GM23338 (cell line): ENCODE results near the gene LRCH2. TPM values are rescaled to one million over a fixed set of nuclear protein-coding genes. Genes with fewer than 3 reads are reported as not detected.
"Not testable (repeated sequence)": the region's sequence is repeated elsewhere in the genome, so short reads cannot be mapped to it uniquely, and the experiment has no call there.

Experiments
- ATAC-seq: fragments of 200-7000 bp; cut with Tn5 transposase; 3 replicates; pipeline ENCODE4 v1.9.1; 2020
- DNase-seq: peaks from one replicate; pipeline ENCODE4 v3.0.0-alpha.2; 2015; ENCODE audit warnings: low spot score
- H2AFZ ChIP-seq: fragments of 200-600 bp; sonication (generic); 2 replicates; pipeline ENCODE4 v1.8.0; 2016; ENCODE audit warnings: antibody characterized with exemption, mild to moderate bottlenecking, moderate library complexity
- H3F3A ChIP-seq: fragments of 200-600 bp; sonication (generic); replicated peaks from 2 replicates; pipeline ENCODE4 v1.8.0; 2017; ENCODE audit warnings: antibody characterized with exemption, mixed run types, low read depth
- H3K27ac ChIP-seq: fragments of 200-600 bp; sonication (generic); 2 replicates; pipeline ENCODE4 v1.6.1; 2016; ENCODE audit warnings: low read depth
- H3K27me3 ChIP-seq: fragments of 200-600 bp; sonication (generic); 2 replicates; pipeline ENCODE4 v1.8.0; 2016; ENCODE audit warnings: mild to moderate bottlenecking, mixed run types, moderate library complexity; ENCODE audit not compliant: insufficient read depth
- H3K36me3 ChIP-seq: fragments of 200-600 bp; sonication (generic); 2 replicates; pipeline ENCODE4 v1.8.0; 2016; ENCODE audit warnings: mild to moderate bottlenecking; ENCODE audit not compliant: insufficient read depth
- H3K4me1 ChIP-seq: fragments of 200-600 bp; sonication (generic); 2 replicates; pipeline ENCODE4 v1.8.0; 2016; ENCODE audit warnings: mild to moderate bottlenecking, moderate library complexity; ENCODE audit not compliant: insufficient read depth
- H3K4me2 ChIP-seq: fragments of 200-600 bp; sonication (generic); 2 replicates; pipeline ENCODE4 v1.7.1; 2017; ENCODE audit warnings: mixed run types
- H3K4me3 ChIP-seq: fragments of 200-600 bp; sonication (generic); 2 replicates; pipeline ENCODE4 v1.6.1; 2016; ENCODE audit warnings: mixed run types
- H3K79me2 ChIP-seq: fragments of 200-600 bp; sonication (generic); replicated peaks from 2 replicates; pipeline ENCODE4 v1.8.0; 2017; ENCODE audit warnings: mild to moderate bottlenecking; ENCODE audit not compliant: insufficient read depth
- H3K9me2 ChIP-seq: fragments of 200-600 bp; sonication (generic); 2 replicates; pipeline ENCODE4 v1.8.0; 2017; ENCODE audit not compliant: insufficient read depth
- H4K20me1 ChIP-seq: fragments of 200-600 bp; sonication (generic); replicated peaks from 2 replicates; pipeline ENCODE4 v1.8.0; 2017; ENCODE audit warnings: mild to moderate bottlenecking; ENCODE audit not compliant: insufficient read depth
- H3K27ac Mint-ChIP-seq: 2 replicates; pipeline ENCODE4 v1.8.0; 2020; ENCODE audit warnings: inconsistent platforms, mild to moderate bottlenecking, moderate library complexity, mixed read lengths
- H3K27me3 Mint-ChIP-seq: 3 replicates; pipeline ENCODE4 v1.8.0; 2022; ENCODE audit warnings: low read depth, mild to moderate bottlenecking, moderate library complexity, mixed read lengths, inconsistent platforms; ENCODE audit not compliant: insufficient read depth, poor library complexity
- H3K36me3 Mint-ChIP-seq: 3 replicates; pipeline ENCODE4 v1.8.0; 2021; ENCODE audit warnings: low read depth, mild to moderate bottlenecking, inconsistent platforms, moderate library complexity, mixed read lengths
- H3K4me1 Mint-ChIP-seq: 3 replicates; pipeline ENCODE4 v1.8.0; 2020; ENCODE audit warnings: mild to moderate bottlenecking, inconsistent platforms, mixed read lengths
- H3K4me3 Mint-ChIP-seq: 3 replicates; pipeline ENCODE4 v1.8.0; 2021; ENCODE audit warnings: moderate library complexity, mild to moderate bottlenecking, inconsistent platforms, mixed read lengths
- H3K9me3 Mint-ChIP-seq: 3 replicates; pipeline ENCODE4 v1.8.0; 2020; ENCODE audit warnings: moderate library complexity, mild to moderate bottlenecking, inconsistent platforms, mixed read lengths
- polyA plus RNA-seq: library from polyadenylated mRNA; unstranded; fragments of >200 nt; fragmentation: Nextera tagmentation; extraction: Ambion mirVana; gene quantifications from 2 replicates; pipeline ENCODE4 v1.2.1, GENCODE V29; 2016
- total RNA-seq: library from RNA; depleted of rRNA; stranded (reverse); fragments of >200 nt; shearing (Covaris generic); gene quantifications from 2 replicates; pipeline ENCODE4 v1.2.3, GENCODE V29; 2014
- TF ChIP-seq, protein P1 (sequence below), 2 experiments: fragments of 200-600 bp in 1 of 2; sonication (generic) in 1 of 2; conservative IDR thresholded peaks; 2 replicates each; pipeline versions ENCODE4 v1.5.1 to v1.6.1; 2016 to 2017; ENCODE audit warnings: antibody characterized with exemption in 2 of 2, low read depth in 2 of 2, mild to moderate bottlenecking in 2 of 2, moderate library complexity in 1 of 2
- TF ChIP-seq, protein P2 (sequence below): fragments of 250-450 bp; sonication (Bioruptor Pico); IDR thresholded peaks from 2 replicates; pipeline ENCODE4 v1.5.0; 2020; ENCODE audit warnings: mild to moderate bottlenecking, moderate library complexity

Gene LRCH2
- total and polyA plus RNA-seq, 2 experiments from 2014 or later, result 2.5 to 8.6 TPM

DNA sequence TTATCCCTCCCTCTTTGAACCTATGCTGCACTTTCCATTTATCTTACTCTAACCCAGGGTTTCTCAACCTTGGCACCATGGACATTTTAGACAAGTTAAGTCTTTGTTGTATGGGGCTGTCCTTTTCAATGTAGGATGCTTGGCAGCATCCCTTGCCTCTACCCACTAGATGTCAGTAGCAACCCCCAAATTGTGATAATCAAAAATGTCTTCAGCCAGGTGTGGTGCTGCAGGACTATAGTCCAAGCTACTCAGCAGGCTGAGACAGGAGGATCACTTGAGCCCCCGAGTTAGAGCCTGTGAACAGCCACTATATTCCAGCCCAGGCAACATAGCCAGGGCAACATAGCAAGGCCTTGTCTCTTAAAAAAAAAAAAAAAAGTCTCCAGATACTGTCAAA, 7.0 kb downstream of the LRCH2 start:
- Histone ChIP-seq H4K20me1 (no peaks in the 10 kb centered on the region), H3F3A (no peaks in the 10 kb centered on the region)

DNA sequence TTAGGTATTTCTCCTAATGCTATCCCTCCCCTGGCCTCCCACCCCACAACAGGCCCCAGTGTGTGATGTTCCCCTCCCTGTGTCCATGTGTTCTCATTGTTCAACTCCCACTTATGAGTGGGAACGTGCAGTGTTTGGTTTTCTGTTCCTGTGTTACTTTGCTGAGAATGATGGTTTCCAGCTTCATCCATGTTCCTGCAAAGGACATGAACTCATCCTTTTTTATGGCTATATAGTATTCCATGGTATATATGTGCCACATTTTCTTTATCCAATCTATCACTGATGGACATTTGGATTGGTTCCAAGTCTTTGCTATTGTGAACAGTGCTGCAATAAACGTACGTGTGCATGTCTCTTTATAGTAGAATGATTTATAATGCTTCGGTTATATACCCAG, 16.6 kb downstream of the LRCH2 start:
- H3K4me2 ChIP-seq, H2AFZ ChIP-seq, H3K4me1 Mint-ChIP-seq, H3K27ac Mint-ChIP-seq, H3K36me3 Mint-ChIP-seq, H3K4me3 ChIP-seq, H3K27me3 ChIP-seq, H3K36me3 ChIP-seq, H3K9me3 Mint-ChIP-seq, H3K9me2 ChIP-seq, H3K27me3 Mint-ChIP-seq, DNase-seq, H4K20me1 ChIP-seq, H3K4me3 Mint-ChIP-seq, H3K79me2 ChIP-seq, H3F3A ChIP-seq, ATAC-seq, H3K4me1 ChIP-seq, H3K27ac ChIP-seq: not testable (repeated sequence)

More for the DNA sequence above, 7.0 kb downstream of the LRCH2 start:
- H3K4me2 ChIP-seq, result no peak overlapping the region
- H3K36me3 ChIP-seq, result no peaks in the 10 kb centered on the region
- H3K79me2 ChIP-seq, result peaks cover 8% of the 10 kb centered on the region; the same call in 1 of the 2 replicates
- Mint-ChIP-seq H3K27ac (no peak overlapping the region), H3K4me3 (no peak overlapping the region), H3K9me3 (no peaks in the 10 kb centered on the region), H3K36me3 (no peaks in the 10 kb centered on the region), H3K27me3 (peaks cover 4% of the 10 kb centered on the region), H3K4me1 (peaks cover 21% of the 10 kb centered on the region)
- DNase-seq (peak; percentile 63), ATAC-seq (peak; percentile 94)
- no peaks in the 10 kb centered on the region for H3K27me3 ChIP-seq
- H3K4me1 ChIP-seq, result no peaks in the 10 kb centered on the region; the same call in 1 of the 2 replicates
- TF ChIP-seq, protein P1, sequence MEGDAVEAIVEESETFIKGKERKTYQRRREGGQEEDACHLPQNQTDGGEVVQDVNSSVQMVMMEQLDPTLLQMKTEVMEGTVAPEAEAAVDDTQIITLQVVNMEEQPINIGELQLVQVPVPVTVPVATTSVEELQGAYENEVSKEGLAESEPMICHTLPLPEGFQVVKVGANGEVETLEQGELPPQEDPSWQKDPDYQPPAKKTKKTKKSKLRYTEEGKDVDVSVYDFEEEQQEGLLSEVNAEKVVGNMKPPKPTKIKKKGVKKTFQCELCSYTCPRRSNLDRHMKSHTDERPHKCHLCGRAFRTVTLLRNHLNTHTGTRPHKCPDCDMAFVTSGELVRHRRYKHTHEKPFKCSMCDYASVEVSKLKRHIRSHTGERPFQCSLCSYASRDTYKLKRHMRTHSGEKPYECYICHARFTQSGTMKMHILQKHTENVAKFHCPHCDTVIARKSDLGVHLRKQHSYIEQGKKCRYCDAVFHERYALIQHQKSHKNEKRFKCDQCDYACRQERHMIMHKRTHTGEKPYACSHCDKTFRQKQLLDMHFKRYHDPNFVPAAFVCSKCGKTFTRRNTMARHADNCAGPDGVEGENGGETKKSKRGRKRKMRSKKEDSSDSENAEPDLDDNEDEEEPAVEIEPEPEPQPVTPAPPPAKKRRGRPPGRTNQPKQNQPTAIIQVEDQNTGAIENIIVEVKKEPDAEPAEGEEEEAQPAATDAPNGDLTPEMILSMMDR (conservative IDR thresholded peaks at IDR 0.05; ENCODE audit: low read depth in 2 of 2), result peak; percentile 56 to 81
- TF ChIP-seq, protein P2, sequence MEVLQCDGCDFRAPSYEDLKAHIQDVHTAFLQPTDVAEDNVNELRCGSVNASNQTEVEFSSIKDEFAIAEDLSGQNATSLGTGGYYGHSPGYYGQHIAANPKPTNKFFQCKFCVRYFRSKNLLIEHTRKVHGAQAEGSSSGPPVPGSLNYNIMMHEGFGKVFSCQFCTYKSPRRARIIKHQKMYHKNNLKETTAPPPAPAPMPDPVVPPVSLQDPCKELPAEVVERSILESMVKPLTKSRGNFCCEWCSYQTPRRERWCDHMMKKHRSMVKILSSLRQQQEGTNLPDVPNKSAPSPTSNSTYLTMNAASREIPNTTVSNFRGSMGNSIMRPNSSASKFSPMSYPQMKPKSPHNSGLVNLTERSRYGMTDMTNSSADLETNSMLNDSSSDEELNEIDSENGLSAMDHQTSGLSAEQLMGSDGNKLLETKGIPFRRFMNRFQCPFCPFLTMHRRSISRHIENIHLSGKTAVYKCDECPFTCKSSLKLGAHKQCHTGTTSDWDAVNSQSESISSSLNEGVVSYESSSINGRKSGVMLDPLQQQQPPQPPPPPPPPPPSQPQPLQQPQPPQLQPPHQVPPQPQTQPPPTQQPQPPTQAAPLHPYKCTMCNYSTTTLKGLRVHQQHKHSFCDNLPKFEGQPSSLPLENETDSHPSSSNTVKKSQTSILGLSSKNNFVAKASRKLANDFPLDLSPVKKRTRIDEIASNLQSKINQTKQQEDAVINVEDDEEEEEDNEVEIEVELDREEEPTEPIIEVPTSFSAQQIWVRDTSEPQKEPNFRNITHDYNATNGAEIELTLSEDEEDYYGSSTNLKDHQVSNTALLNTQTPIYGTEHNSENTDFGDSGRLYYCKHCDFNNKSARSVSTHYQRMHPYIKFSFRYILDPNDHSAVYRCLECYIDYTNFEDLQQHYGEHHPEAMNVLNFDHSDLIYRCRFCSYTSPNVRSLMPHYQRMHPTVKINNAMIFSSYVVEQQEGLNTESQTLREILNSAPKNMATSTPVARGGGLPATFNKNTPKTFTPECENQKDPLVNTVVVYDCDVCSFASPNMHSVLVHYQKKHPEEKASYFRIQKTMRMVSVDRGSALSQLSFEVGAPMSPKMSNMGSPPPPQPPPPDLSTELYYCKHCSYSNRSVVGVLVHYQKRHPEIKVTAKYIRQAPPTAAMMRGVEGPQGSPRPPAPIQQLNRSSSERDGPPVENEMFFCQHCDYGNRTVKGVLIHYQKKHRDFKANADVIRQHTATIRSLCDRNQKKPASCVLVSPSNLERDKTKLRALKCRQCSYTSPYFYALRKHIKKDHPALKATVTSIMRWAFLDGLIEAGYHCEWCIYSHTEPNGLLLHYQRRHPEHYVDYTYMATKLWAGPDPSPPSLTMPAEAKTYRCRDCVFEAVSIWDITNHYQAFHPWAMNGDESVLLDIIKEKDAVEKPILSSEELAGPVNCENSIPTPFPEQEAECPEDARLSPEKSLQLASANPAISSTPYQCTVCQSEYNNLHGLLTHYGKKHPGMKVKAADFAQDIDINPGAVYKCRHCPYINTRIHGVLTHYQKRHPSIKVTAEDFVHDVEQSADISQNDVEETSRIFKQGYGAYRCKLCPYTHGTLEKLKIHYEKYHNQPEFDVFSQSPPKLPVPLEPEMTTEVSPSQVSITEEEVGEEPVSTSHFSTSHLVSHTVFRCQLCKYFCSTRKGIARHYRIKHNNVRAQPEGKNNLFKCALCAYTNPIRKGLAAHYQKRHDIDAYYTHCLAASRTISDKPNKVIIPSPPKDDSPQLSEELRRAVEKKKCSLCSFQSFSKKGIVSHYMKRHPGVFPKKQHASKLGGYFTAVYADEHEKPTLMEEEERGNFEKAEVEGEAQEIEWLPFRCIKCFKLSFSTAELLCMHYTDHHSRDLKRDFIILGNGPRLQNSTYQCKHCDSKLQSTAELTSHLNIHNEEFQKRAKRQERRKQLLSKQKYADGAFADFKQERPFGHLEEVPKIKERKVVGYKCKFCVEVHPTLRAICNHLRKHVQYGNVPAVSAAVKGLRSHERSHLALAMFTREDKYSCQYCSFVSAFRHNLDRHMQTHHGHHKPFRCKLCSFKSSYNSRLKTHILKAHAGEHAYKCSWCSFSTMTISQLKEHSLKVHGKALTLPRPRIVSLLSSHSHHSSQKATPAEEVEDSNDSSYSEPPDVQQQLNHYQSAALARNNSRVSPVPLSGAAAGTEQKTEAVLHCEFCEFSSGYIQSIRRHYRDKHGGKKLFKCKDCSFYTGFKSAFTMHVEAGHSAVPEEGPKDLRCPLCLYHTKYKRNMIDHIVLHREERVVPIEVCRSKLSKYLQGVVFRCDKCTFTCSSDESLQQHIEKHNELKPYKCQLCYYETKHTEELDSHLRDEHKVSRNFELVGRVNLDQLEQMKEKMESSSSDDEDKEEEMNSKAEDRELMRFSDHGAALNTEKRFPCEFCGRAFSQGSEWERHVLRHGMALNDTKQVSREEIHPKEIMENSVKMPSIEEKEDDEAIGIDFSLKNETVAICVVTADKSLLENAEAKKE (CRISPR knock-in tag), result no peak
- H3K9me2 ChIP-seq, result no peaks in the 10 kb centered on the region
- H2AFZ ChIP-seq, result no peak overlapping the region
- H3K27ac ChIP-seq, result no peak overlapping the region
- no peak overlapping the region for H3K4me3 ChIP-seq
